GM13976 (cell line): ENCODE results near the gene RASA3.

ENCODE experiments used
- DNase-seq: peaks from one replicate; pipeline ENCODE4 v3.0.0; 2012; ENCODE audit warnings: low spot score
- CTCF ChIP-seq: IDR thresholded peaks from 2 replicates; pipeline ENCODE4 v1.5.1; 2012; ENCODE audit warnings: borderline replicate concordance, mild to moderate bottlenecking; ENCODE audit not compliant: insufficient read depth; ENCODE audit errors: extremely low read depth, missing control alignments, control extremely low read depth
- in situ Hi-C: fragments of 300-500 bp; cut with MboI; formaldehyde crosslinking; loops from one replicate; pipeline ENCODE4 v1.12.0; 2022; ENCODE audit warnings: low sequenced_read_pairs, mixed read lengths, inconsistent platforms; ENCODE audit not compliant: unreplicated experiment

Gene RASA3

GRCh38 chr13:113960276-113960948, 172.0 kb downstream of the RASA3 start:
- no peak for TF ChIP-seq CTCF
- no peak for DNase-seq
- in situ Hi-C loops: no loop called here

- in situ Hi-C loops: no loop called here
- no peak for TF ChIP-seq CTCF
- DNase-seq: no peak
These were observed 173.2 kb downstream of the RASA3 start for GRCh38 chr13:113959198-113959597.

- TF ChIP-seq CTCF: no peak
- in situ Hi-C loops: no loop called here
- DNase-seq: no peak
These were observed 174.1 kb downstream of the RASA3 start for GRCh38 chr13:113958373-113958772.

- DNase-seq: no peak
- in situ Hi-C loops: no loop called here
- TF ChIP-seq CTCF: no peak
These were observed 175.9 kb downstream of the RASA3 start for GRCh38 chr13:113956571-113956970.

- DNase-seq: no peak
- TF ChIP-seq CTCF: no peak
- in situ Hi-C loops: no loop called here
These were observed 176.7 kb downstream of the RASA3 start for GRCh38 chr13:113955691-113956090.

- in situ Hi-C loops: no loop called here
- DNase-seq: no peak
- TF ChIP-seq CTCF: no peak
These were observed 177.2 kb downstream of the RASA3 start for GRCh38 chr13:113955235-113955634.
